AG10803 (cell line): Measurements from ENCODE around the gene IMP3.
A peak's percentile ranks its signal among the peaks of the same experiment; 100 is the strongest.
"Not testable (repeated sequence)": the region's sequence is repeated elsewhere in the genome, so short reads cannot be mapped to it uniquely, and the experiment has no call there.

Experiments
- DNase-seq: peaks from one replicate; pipeline ENCODE4 v3.0.0; 2010; ENCODE audit warnings: low read depth
- H3K4me3 ChIP-seq: 2 replicates; pipeline ENCODE4 v1.5.1; 2011; ENCODE audit warnings: mild to moderate bottlenecking, low read length, control low read depth
- TF ChIP-seq, protein P1 (sequence below): conservative IDR thresholded peaks from 2 replicates; pipeline ENCODE4 v1.5.1; 2011; ENCODE audit warnings: mild to moderate bottlenecking, low read length, control low read depth, inconsistent platforms

Gene IMP3

GRCh38 chr15:75641179-75641503 lies 1.1 kb upstream of the IMP3 start:
- no peak for DNase-seq
- TF ChIP-seq, protein P1, sequence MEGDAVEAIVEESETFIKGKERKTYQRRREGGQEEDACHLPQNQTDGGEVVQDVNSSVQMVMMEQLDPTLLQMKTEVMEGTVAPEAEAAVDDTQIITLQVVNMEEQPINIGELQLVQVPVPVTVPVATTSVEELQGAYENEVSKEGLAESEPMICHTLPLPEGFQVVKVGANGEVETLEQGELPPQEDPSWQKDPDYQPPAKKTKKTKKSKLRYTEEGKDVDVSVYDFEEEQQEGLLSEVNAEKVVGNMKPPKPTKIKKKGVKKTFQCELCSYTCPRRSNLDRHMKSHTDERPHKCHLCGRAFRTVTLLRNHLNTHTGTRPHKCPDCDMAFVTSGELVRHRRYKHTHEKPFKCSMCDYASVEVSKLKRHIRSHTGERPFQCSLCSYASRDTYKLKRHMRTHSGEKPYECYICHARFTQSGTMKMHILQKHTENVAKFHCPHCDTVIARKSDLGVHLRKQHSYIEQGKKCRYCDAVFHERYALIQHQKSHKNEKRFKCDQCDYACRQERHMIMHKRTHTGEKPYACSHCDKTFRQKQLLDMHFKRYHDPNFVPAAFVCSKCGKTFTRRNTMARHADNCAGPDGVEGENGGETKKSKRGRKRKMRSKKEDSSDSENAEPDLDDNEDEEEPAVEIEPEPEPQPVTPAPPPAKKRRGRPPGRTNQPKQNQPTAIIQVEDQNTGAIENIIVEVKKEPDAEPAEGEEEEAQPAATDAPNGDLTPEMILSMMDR: no peak
- no peak overlapping the region for H3K4me3 ChIP-seq

DNA sequence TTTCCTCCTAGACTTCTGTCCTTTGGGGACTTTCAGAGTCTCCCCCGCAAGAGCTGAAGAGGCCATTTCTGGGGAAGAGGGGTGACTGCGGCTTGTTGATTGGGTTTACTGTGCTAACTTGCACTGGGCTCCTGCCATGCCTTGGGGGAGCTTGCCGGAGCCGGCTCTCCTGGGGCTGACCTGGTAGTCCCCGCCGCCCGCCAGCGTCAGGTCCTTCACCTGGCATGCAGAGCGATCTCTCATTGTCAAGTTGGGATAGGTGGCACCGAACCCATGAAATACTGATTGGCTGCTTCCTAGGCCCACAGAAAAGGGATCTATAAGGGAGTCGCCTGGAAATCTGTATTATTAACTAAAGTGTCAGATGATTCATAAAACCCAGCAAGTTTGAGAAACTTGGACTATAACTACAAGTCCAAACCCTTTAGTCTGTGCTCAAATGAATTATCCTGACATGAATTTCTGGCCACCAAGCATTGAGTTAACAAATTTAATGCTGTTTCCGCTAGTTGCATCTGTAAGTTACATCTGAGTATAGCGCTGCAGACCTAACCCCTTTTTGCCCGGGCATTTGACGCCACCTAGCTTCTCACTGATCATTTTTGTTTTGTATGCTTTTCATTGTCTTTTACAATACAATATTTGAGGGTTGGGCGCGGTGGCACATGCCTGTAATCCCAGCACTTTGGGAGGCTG lies 607 bp upstream of the IMP3 start:
- TF ChIP-seq, protein P1: peak; percentile 41
- DNase-seq: peak; percentile 40
- peak overlapping the region; percentile 94 for H3K4me3 ChIP-seq

GRCh38 chr15:75639191-75639708 lies 774 bp downstream of the IMP3 start:
- H3K4me3 ChIP-seq: peak overlapping the region; percentile 94
- DNase-seq: no peak
- TF ChIP-seq, protein P1: no peak

DNA sequence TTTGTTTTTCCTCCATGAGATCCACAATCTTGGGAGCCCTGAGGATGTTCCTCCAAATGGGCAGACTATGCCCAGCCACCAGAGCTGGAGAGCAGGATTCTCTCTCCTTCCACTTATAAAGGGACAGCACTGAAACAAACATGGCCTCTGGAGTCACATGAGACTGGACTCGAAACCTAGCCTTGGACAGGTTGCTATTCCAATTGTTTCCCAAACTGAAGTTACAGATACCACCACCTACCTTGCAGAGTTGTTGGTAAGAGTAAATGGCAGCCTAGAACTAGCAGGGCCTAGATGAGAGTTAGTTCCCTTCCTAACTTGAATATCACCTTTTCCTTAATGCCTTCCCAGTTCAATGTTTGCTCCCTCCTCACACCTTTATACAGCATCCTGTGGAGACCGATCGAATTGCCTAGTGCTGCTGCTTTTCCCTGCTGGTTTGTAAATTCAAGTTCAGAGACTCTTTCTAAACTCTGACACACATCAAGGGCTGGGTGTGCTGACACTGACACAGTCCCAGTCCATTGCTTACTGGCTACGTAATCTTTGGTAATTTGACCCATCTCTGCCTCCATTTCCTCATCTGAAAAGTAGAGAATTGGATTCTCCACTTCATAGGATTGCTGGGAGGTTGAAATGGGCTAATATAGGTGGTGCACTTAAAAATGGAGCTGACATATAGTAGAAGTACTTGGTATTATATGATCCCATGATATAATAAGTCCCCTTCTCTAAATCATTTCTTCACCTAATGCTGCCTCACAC lies 2.6 kb downstream of the IMP3 start:
- H3K4me3 ChIP-seq: peak overlapping the region; percentile 94
- DNase-seq: no peak
- TF ChIP-seq, protein P1: no peak

DNA sequence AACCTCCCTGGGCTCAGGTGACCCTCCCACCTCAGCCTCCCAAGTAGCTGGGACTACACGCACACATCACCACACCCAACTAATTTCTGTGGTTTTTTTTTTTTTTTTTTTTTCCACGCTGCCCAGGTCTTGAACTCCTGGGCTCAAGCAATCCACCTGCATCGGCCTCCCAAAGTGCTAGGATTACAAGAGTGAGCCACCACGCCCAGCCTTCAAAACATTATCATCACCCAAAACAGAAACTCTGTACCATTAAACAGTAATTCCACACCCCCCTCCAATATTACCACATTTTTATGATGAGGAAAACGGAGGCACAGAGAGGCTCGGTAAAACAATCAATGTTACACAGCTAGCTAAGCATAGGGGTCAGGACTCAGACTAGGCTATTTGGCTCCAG lies 4.0 kb downstream of the IMP3 start:
- DNase-seq: no peak
- TF ChIP-seq, protein P1: no peak
- no peak overlapping the region for H3K4me3 ChIP-seq

DNA sequence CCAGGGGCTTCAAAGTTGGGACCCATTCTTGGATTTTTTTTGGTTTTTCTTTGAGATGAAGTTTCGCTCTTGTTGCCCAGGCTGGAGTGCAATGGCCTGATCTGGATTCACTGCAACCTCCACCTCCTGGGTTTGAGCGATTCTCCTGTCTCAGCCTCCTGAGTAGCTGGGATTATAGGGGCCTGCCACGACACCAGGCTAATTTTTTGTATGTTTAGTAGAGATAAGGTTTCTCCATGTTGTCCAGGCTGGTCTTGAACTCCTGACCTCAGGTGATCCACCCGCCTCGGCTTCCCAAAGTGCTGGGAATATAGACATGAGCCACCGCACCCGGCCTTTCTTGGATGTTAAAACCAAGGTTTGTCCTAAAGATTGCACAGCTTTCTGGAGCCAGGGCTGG lies 6.1 kb downstream of the IMP3 start:
- H3K4me3 ChIP-seq, DNase-seq: not testable (repeated sequence)

- DNase-seq: no peak
- no peak overlapping the region for H3K4me3 ChIP-seq
- TF ChIP-seq, protein P1: no peak
Observed at GRCh38 chr15:75631935-75632334, 8.1 kb downstream of the IMP3 start.
